H1 (cell line): ENCODE results near the gene SLC9A3.

ENCODE experiments used
- EZH2 ChIP-seq: fragments of 200-600 bp; sonication (generic); IDR thresholded peaks from 2 replicates; pipeline ENCODE4 v1.7.1; 2012; ENCODE audit warnings: low read depth, mild to moderate bottlenecking, moderate library complexity, low read length, inconsistent platforms; ENCODE audit not compliant: severe bottlenecking
- HDAC2 ChIP-seq, 2 experiments: fragments of 300-600 bp in 1 of 2; sonication (generic) in 1 of 2; IDR thresholded peaks; 2 replicates each; pipeline ENCODE4 v1.6.1; 2011 to 2012; ENCODE audit warnings: low read depth in 2 of 2, low read length in 2 of 2, mild to moderate bottlenecking in 2 of 2, moderate library complexity in 2 of 2, borderline replicate concordance in 1 of 2, inconsistent platforms in 1 of 2
- KDM5A ChIP-seq: fragments of 200-600 bp; IDR thresholded peaks from 2 replicates; pipeline ENCODE4 v1.7.1; 2012; ENCODE audit warnings: mild to moderate bottlenecking, low read length, inconsistent platforms, mixed read lengths
- MAFK ChIP-seq: IDR thresholded peaks from 2 replicates; pipeline ENCODE4 v1.6.1; 2012; ENCODE audit warnings: low read depth, mild to moderate bottlenecking, improper control_type of control experiment, low read length
- PHF8 ChIP-seq: fragments of 200-600 bp; sonication (generic); conservative IDR thresholded peaks from 2 replicates; pipeline ENCODE4 v1.7.1; 2012; ENCODE audit warnings: low read depth, mild to moderate bottlenecking, inconsistent platforms, low read length, moderate library complexity
- POLR2AphosphoS5 ChIP-seq: IDR thresholded peaks from 2 replicates; pipeline ENCODE4 v1.6.1; 2011; ENCODE audit warnings: low read depth, low read length
- RFX5 ChIP-seq: IDR thresholded peaks from 2 replicates; pipeline ENCODE4 v1.6.1; 2011; ENCODE audit warnings: low read depth, low read length, improper control_type of control experiment, borderline replicate concordance
- TAF1 ChIP-seq: IDR thresholded peaks from 2 replicates; pipeline ENCODE4 v1.6.1; 2011; ENCODE audit warnings: mild to moderate bottlenecking, low read depth, low read length

- TF ChIP-seq TAF1 (peak; percentile 51; the same call in 1 of the 2 replicates), KDM5A (no peak), EZH2 (no peak), PHF8 (peak; percentile 83), RFX5 (no peak), POLR2AphosphoS5 (no peak), MAFK (no peak), HDAC2 (IDR thresholded peaks at IDR 0.05; ENCODE audit: borderline replicate concordance in 1 of 2, low read depth in 2 of 2, low read length in 2 of 2) (no peak)
Observed at GRCh38 chr5:442335-443238, 81.7 kb downstream of the SLC9A3 start, which contains the start of gene EXOC3.
